Thyroid gland (tissue), 4 donors: ENCODE results near the gene ZCCHC3. TPM values are rescaled to one million over a fixed set of nuclear protein-coding genes. Genes with fewer than 3 reads are reported as not detected.

ENCODE experiments used
- DNase-seq, 2 donors: peaks; one replicate each; pipeline ENCODE4 v3.0.0-alpha.2; 2019
- H3K27ac ChIP-seq, 3 donors: fragments of 200-600 bp; sonication (generic); 1 replicate in 2 of 3; 2 replicates in 1 of 3; pipeline ENCODE4 v1.5.1; 2016 to 2019; ENCODE audit warnings: mild to moderate bottlenecking in 1 of 3, moderate library complexity in 1 of 3
- H3K27me3 ChIP-seq: fragments of 200-600 bp; sonication (generic); one replicate; pipeline ENCODE4 v1.5.1; 2019
- H3K36me3 ChIP-seq, 2 donors: fragments of 200-600 bp; sonication (generic); one replicate each; pipeline ENCODE4 v1.5.1; 2016 to 2019
- H3K4me1 ChIP-seq, 2 donors: fragments of 200-600 bp; sonication (generic); one replicate each; pipeline ENCODE4 v1.5.1; 2017 to 2019
- H3K4me3 ChIP-seq, 3 donors: fragments of 200-600 bp; sonication (generic); replicated peaks in 1 of 3; 1 replicate in 2 of 3; 2 replicates in 1 of 3; pipeline ENCODE4 v1.5.1; 2016; ENCODE audit warnings: mild to moderate bottlenecking in 1 of 3
- H3K9me3 ChIP-seq: fragments of 200-600 bp; sonication (generic); one replicate; pipeline ENCODE4 v1.5.1; 2017
- POLR2A ChIP-seq, 2 donors: fragments of 450-650 bp; IDR thresholded peaks; one replicate each; pipeline ENCODE4 v1.6.1; 2017; ENCODE audit warnings: antibody characterized with exemption in 2 of 2, mild to moderate bottlenecking in 2 of 2, moderate library complexity in 1 of 2
- WGBS, 2 donors: methylation state at CpG; one replicate each; pipeline ENCODE4 v1.1.5; 2017; 5-methylcytosine and 5-hydroxymethylcytosine counted together
- intact Hi-C: fragments of 100-400 bp; cut with DNase I; formaldehyde crosslinking; loops from one replicate; pipeline ENCODE4 v1.15.1; 2023
- total RNA-seq, 4 donors: library from RNA; depleted of rRNA; stranded (reverse); fragments of >200 nt; gene quantifications; one replicate each; pipeline ENCODE4 v1.2.3, GENCODE V29; 2016
- TF ChIP-seq, protein P1 (sequence below), 6 experiments: fragments of 200-600 bp in 3 of 6; fragments of 450-650 bp in 3 of 6; sonication (generic) in 3 of 6; IDR thresholded peaks; one replicate each; pipeline ENCODE4 v1.5.1; 2016 to 2019; ENCODE audit warnings: antibody characterized with exemption in 6 of 6, mild to moderate bottlenecking in 2 of 6, inconsistent platforms in 1 of 6, moderate library complexity in 1 of 6

The ZCCHC3 gene
- total RNA-seq, 4 donors from 2014 or later = 20.2 to 28.4 (median 22.3) TPM

DNA sequence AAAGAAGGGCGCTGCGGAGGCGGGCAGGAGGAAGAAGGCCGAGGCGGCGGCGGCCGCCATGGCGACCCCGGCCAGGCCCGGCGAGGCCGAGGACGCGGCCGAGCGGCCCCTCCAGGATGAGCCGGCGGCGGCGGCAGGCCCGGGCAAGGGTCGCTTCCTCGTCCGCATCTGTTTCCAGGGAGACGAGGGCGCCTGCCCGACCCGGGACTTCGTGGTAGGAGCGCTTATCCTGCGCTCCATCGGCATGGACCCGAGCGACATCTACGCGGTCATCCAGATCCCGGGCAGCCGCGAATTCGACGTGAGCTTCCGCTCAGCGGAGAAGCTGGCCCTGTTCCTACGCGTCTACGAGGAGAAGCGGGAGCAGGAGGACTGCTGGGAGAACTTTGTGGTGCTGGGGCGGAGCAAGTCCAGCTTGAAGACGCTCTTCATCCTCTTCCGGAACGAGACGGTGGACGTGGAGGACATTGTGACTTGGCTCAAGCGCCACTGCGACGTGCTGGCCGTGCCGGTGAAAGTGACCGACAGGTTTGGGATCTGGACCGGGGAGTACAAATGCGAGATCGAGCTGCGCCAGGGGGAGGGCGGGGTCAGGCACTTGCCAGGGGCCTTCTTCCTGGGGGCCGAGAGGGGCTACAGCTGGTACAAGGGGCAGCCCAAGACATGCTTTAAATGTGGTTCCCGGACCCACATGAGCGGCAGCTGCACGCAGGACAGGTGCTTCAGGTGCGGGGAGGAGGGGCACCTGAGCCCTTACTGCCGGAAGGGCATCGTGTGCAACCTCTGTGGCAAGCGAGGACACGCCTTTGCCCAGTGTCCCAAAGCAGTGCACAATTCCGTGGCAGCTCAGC is 780 bp downstream of the ZCCHC3 start:
- WGBS, 2 donors = 0% methylated on average over 34 to 43 of the region's 75 CpGs
- H3K27me3 ChIP-seq = no peaks in the 10 kb centered on the region
- no peaks in the 10 kb centered on the region for H3K36me3 ChIP-seq
- no peaks in the 10 kb centered on the region for H3K9me3 ChIP-seq
- peak overlapping the region; percentile 96 to 99 (median 96) for H3K27ac ChIP-seq
- intact Hi-C loops = no loop called here
- TF ChIP-seq, protein P1, sequence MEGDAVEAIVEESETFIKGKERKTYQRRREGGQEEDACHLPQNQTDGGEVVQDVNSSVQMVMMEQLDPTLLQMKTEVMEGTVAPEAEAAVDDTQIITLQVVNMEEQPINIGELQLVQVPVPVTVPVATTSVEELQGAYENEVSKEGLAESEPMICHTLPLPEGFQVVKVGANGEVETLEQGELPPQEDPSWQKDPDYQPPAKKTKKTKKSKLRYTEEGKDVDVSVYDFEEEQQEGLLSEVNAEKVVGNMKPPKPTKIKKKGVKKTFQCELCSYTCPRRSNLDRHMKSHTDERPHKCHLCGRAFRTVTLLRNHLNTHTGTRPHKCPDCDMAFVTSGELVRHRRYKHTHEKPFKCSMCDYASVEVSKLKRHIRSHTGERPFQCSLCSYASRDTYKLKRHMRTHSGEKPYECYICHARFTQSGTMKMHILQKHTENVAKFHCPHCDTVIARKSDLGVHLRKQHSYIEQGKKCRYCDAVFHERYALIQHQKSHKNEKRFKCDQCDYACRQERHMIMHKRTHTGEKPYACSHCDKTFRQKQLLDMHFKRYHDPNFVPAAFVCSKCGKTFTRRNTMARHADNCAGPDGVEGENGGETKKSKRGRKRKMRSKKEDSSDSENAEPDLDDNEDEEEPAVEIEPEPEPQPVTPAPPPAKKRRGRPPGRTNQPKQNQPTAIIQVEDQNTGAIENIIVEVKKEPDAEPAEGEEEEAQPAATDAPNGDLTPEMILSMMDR (IDR thresholded peaks at IDR 0.05) = peak in 1 of 6 experiments; percentile 6
- TF ChIP-seq POLR2A (IDR thresholded peaks at IDR 0.05) = peak in 1 of 2 donors; percentile 69
- DNase-seq = peak; percentile 87 to 90
- H3K4me3 ChIP-seq = peak overlapping the region; percentile 88 to 94 (median 93)
- peaks cover 27 to 31% of the 10 kb centered on the region in 2 donors for H3K4me1 ChIP-seq

DNA sequence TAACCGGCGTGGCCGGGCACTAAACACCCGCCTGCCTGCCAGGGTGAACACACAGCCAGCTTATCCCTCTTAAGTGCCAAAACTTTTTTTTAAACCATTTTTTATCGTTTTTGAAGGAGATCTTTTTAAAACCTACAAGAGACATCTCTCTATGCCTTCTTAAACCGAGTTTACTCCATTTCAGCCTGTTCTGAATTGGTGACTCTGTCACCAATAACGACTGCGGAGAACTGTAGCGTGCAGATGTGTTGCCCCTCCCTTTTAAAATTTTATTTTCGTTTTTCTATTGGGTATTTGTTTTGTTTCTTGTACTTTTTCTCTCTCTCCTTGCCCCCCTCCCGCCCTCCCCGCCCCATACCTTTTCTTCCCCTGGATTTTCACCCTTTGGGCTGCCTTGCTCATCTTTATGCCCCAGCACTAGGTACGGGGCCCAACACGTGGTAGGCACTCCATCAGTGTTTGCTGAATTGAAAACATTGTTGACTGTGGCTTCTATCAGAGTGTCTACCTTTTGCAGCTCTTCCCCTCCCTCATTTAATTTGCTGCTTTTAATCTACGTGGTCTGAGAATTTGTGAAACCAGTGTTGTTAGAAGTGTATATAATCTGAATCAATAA is 1.5 kb downstream of the ZCCHC3 start:
- no peaks in the 10 kb centered on the region for H3K27me3 ChIP-seq
- 4 to 8% methylated on average over 15 of the region's 15 CpGs for whole genome bisulfite sequencing, 2 donors
- DNase-seq = no peak
- peak overlapping the region; percentile 96 to 99 (median 96) for H3K27ac ChIP-seq
- H3K4me1 ChIP-seq = peaks cover 27 to 31% of the 10 kb centered on the region in 2 donors
- intact Hi-C loops = no loop called here
- no peaks in the 10 kb centered on the region for H3K9me3 ChIP-seq
- TF ChIP-seq, protein P1 (IDR thresholded peaks at IDR 0.05) = no peak
- TF ChIP-seq POLR2A (IDR thresholded peaks at IDR 0.05) = no peak
- H3K4me3 ChIP-seq = peak overlapping the region; percentile 88 to 94 (median 93)
- no peaks in the 10 kb centered on the region for H3K36me3 ChIP-seq

DNA sequence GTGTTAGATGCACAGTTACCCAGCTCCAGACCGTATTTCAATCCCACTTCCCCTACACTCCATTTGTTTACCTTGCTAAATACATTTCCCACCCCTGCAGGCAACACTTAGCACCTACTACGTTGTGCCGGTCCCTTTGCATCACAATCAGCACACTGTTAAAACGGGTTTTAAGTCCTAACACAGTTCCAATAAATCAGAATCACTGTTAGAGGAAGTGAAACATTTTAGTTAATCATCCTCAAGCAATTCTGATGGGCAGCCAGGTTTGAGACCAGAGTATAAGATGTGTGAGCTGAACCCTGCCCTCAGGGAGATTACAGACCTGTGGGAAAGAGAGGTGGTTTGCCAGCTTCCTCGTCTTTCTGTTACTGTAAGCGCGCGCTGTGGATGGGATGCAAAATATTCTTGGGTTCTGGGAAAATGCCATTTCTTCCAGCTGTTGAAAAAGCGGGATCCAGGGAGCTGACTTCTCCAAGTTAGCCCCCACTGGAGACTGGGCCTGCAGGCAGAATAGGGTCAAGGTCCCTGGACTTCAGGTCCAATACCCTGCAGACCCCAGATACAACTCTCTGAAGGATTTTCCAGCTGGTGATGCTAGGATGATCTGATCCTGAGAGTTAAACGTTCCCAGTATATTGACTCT is 3.1 kb downstream of the ZCCHC3 start:
- Histone ChIP-seq H3K27me3 (no peaks in the 10 kb centered on the region), H3K36me3 (no peaks in the 10 kb centered on the region), H3K9me3 (no peaks in the 10 kb centered on the region), H3K27ac (no peak overlapping the region), H3K4me3 (no peak overlapping the region), H3K4me1 (peaks cover 27 to 31% of the 10 kb centered on the region in 2 donors)
- no peak for TF ChIP-seq POLR2A (IDR thresholded peaks at IDR 0.05)
- TF ChIP-seq, protein P1 (IDR thresholded peaks at IDR 0.05) = no peak
- intact Hi-C loops = no loop called here
- DNase-seq = no peak
- WGBS, 2 donors = 50 to 58% methylated on average over 10 of the region's 10 CpGs

DNA sequence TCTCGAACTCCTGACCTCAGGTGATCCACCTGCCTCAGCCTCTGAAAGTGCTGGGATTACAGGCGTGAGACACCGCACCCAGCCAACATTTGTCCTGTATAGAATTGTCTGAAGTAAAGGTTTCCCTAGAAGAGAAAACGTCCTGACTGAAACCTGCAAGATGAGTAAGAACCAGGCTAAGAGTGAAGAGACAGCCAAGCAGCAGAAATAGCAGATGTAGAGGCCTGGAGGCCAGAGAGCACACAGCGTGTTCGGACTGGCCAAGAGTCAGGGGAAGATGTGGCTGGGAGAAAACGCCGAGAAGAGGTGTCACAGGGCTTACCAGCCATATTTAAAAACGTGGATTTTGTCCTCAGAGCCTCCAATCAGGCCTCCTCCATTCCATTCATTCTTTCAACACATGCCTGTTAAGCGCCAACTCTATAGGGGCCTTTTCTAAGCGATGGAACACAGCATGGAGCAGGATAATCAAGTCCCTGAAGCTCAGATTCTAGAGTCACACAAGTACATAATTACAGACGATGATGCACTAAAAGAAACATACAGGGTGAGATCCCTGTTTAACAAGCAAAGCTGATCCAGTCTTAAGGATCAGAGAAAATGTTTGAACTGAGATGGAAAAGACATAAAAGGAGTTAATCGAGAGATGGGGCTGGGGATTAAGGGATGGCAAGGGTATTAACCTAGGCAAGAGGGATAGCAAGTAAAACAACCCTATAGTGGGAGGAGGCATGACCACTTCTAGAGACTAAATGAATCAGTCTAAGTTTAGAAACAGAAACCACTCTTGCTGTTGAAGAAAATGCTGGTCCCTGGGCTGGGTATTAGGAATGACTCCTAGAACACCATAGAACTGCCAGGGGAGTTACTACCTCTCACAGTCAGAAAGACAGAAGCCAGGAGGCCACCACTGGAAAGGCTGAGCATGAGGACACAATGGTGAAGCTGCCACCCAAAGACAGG is 4.8 kb downstream of the ZCCHC3 start:
- intact Hi-C loops = no loop called here
- peaks cover 27 to 31% of the 10 kb centered on the region in 2 donors for H3K4me1 ChIP-seq
- H3K9me3 ChIP-seq = no peaks in the 10 kb centered on the region
- no peaks in the 10 kb centered on the region for H3K27me3 ChIP-seq
- TF ChIP-seq, protein P1 (IDR thresholded peaks at IDR 0.05) = no peak
- TF ChIP-seq POLR2A (IDR thresholded peaks at IDR 0.05) = no peak
- no peaks in the 10 kb centered on the region for H3K36me3 ChIP-seq
- no peak for DNase-seq
- WGBS, 2 donors = 77 to 78% methylated on average over 13 of the region's 13 CpGs
- H3K27ac ChIP-seq = no peak overlapping the region
- H3K4me3 ChIP-seq = no peak overlapping the region
